NCI-H446 (cell line): ENCODE measurements around the gene HILPDA.
"Not testable (repeated sequence)": the region's sequence is repeated elsewhere in the genome, so short reads cannot be mapped to it uniquely, and the experiment has no call there.

ENCODE experiments used
- DNase-seq, 2 experiments: peaks; one replicate each; lab custom pipeline; 2025; lab: John Stamatoyannopoulos, UW

Gene HILPDA

DNA sequence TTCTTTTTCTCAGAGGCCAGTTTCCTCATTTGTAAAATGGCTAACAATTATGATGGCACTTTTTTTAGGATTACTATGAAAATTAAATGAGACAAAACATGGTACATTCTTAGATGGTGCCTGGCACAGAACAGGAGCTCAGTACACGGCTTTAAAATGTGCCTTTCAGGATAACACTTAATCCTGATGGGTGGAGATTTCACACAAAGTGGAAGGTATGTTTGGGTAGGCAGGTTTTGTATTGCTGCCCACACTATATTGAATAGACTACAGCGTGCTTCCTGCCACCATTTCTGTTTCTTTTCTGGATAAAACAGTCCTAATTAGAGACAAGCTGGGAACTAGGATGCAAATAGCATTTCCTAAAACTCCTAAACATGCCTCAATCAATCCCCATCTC, 23.9 kb upstream of the HILPDA start:
- DNase-seq = no peak

DNA sequence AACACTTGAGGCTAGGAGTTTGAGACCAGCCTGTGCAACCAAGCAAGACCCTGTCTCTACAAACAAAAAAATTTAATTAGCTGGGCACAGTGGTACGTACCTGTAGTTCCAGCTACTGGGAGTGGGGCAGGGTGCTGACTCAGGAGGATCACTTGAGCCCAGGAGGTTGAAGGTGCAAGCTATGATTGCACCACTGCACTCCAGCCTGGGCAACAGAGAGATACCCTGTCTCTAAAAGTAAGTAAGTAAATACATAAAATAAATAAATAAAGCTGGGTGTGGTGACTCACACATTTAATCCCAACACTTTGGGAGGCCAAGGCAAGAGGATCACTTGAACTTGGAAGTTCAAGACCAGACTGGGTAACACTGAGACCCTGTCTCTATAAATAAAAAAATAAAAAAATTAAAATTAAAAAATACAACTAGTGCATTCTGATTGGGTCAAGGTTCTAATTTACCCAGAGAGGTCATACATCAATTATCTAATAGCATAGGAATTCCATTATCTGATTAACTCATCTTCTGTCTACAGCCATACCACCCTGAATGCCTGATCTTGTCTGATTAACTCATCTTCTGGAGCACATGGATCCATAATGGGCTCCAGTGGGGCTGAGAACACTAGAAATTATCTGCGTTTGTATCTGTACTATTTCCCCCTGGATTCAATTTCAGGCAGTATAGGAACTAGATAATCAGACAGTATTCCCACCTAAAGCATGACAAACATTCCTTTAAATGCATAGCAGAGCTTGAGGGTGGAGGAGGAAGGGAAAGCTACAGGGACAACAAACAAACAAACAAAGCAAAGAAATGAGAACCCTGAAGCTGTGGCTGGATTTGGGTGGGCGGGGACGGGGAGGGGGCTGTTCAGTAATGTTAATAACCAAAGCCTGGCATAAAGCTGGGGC, 21.0 kb upstream of the HILPDA start:
- DNase-seq = no peak

GRCh38 chr7:128435327-128435686, 20.4 kb upstream of the HILPDA start:
- DNase-seq = no peak

GRCh38 chr7:128437426-128438332, 18.0 kb upstream of the HILPDA start:
- no peak for DNase-seq

DNA sequence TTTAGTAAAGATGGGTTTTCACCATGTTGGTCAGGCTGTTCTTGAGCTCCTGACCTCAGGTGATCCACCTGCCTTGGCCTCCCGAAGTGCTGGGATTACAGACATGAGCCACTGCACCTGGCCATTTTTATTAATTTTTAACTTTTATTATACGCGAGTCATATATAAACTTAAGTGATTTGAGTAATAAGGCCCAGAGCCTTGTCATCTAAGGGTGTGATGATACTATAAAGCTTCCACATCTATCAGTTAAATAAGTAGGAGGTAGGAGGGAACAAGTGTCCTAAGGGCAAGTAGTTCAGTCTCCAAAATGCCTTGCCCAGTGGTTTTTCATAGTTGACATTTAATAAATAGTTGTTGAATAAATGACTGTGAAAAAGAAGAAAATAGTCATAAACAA, 13.3 kb upstream of the HILPDA start:
- no peak for DNase-seq

GRCh38 chr7:128443831-128444600, 11.7 kb upstream of the HILPDA start:
- no peak for DNase-seq

GRCh38 chr7:128446306-128446705, 9.4 kb upstream of the HILPDA start:
- DNase-seq = peak in 1 of 2 experiments; percentile 83

DNA sequence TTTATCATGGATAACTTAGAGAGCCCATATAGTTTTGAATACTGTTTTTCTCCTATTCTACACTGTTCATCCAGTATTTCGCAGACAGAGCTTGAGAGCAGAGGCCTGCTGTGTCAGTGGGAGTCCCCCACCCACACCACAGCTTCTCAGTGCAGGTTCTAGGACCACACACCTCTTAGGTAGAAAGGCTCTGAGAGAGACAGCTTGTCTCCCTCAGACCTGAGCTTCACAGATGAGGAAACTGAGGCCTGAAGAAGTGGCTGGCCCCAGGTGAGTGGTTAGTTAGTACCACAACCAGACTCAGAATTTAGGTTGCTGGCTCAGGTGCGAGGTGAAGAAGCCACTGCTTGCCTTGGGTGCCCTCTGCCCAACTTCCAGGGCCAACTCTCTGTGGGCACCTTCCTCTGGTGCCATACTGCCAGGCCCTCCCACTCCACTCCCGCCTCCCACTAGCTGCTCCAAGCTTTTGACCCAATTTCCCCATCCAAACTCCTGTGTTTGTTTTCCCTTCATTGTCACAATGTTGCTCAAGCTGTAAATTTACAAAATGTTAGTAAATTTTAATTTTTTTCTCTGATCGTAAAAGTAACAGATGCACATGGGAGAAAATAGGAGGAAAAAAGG, 7.6 kb upstream of the HILPDA start:
- no peak for DNase-seq

DNA sequence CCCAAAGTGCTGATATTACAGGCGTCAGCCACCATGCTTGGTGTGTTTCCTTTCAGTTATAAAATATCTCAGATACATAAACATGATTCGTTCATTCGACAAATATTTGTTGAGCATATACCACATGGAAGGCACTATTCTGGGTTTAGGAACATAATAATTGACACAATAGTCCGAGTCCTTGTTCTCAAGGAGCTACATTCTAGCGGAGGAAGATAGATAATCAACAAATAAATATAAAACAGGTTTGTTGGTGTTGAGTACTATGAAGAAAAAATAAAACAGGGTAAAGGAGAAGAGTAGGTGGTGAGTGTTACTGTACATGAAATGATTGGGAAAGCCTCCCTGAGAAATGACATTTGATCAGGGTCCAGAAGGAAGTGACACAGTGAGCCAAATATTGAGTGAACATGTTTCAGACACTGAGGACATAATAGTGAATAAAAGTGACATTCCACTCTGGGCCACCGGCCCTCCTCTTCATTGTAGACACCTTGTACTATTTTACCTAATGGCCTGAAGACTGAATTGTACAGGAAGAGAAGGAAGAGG, 6.9 kb upstream of the HILPDA start:
- DNase-seq = no peak

DNA sequence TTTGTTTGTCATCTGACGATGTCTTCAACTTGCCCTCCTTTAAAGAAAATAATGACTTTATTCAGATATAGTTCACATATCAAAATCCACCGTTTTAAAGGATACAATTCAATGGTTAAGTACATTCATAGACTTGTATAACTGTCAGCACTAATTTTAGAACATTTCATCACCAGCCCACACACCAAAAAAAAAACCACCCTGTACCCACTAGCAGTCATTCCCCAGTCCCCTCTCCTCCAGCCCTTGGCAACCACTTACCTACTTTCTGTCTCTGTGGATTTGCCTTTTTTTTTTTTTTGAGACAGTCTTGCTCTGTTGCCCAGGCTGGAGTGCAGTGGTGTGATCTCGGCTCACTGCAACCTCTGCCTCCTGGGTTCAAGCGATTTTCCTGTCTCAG, 5.3 kb upstream of the HILPDA start:
- DNase-seq = no peak

- no peak for DNase-seq
These were observed 4.8 kb upstream of the HILPDA start for GRCh38 chr7:128450913-128451312.

GRCh38 chr7:128452552-128452951, 3.1 kb upstream of the HILPDA start:
- DNase-seq = no peak

DNA sequence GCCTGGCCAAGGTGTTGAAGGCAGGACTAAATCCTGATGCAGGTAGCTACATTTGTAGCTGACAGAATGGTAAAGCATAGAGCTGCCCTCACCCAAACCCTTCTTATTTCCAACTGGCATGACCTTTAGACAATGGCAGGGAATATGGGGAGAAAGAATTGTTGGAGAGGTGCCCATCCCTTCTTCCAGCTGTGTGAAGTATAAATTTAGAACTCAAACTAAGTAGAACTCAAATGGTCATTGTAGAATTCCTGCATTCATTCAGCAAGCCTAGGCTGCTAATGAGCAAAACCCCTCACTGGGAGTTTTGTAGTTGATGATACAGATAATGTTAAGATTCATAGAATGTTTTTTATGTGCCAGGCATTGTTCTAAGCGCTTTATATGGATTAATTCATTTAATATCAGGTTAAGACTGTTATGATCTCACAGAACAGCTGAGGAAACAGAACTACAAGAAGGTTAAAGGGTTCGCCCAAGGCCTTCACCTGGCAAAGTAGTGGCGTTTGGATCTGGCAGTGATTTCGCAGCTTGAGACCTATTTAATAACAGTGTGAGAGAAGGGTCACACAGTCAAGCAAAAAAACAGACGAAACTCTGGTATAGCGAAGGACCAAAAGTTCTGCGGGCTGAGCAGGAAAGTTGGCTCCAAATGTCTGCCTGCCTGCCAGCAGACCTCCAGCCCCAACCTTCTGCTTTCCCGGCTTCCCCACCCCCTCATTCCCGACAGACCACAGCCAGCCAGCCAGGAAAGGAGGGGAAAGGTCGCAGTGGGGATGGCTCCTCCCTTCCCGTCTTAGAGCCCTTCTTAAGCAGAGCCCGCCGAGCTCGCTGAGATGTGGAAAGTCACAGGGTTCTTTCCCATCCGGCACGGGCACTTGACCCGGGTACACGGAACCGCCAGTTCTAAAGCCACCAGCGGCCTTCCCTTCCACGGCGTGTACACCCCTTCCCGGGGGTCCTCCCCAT, 1.6 kb upstream of the HILPDA start:
- peak in 1 of 2 experiments; percentile 67 for DNase-seq

- DNase-seq = no peak
These were observed 703 bp upstream of the HILPDA start for GRCh38 chr7:128454808-128455542.

DNA sequence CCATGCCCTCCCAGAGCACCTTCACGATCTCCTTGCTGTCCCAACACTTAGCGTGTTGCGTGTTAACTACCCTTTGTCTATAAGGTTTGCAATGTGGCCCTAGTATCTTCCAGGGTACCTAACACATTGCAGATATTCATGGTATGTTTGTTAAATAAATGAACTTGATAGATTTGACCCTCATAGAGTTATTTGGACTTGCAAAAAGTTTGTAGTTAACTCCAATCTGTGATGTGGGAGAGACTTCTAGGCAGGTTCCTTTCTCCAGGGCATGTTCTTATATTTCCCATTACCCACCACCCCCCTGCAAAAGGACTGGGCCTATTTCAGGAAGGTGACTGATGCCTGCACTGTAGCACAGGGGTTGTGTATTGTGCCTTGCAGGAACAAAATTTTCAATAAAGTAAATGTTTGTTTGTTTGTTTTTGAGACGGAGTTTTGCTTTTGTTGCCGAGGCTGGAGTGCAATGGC, 612 bp downstream of the HILPDA start:
- no peak for DNase-seq

- DNase-seq = not testable (repeated sequence)
These were observed 1.7 kb downstream of the HILPDA start for GRCh38 chr7:128457385-128457784.

DNA sequence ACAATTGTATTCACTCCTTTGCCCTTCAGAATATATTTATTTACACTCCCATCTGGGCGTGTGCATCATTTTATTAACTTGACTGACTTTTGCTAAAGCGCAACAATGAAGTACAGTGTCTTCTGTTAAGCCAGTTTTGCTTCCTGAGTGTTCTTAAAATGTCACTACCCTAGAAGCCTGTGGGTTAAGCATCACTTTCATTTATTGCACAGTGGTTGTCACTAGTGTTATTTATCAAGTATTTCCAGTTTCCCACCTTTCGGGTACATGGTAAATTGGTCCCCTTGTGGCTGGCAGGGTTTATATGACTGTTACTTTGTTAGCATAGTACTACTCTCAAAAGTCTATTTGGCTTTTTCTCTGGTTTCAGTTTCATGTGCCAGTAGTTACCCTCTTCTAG, 3.3 kb downstream of the HILPDA start:
- DNase-seq = no peak

DNA sequence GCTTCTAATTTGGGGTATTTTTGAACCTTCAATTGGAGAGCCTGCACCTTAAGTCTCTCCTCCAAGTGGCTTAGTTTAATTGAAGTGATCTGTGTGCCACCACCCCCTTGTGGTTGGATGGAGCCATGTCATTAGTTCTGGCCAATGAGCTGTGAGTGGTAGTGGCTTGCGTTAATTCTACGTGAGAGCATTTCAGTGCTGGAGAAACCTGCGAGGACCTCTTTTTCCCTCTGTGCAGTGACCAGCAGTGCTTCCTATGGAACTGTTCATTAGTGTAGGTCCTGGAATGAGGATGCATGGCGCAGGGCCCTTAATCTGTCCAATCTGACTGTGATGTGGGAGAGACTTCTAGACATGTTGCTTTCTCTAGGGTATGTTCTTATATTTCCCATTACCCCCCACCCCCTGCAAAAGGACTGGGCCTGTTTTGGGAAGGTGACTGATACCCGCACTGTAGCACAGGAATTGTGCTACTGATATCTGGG, 3.8 kb downstream of the HILPDA start:
- peak; percentile 43 to 58 for DNase-seq

DNA sequence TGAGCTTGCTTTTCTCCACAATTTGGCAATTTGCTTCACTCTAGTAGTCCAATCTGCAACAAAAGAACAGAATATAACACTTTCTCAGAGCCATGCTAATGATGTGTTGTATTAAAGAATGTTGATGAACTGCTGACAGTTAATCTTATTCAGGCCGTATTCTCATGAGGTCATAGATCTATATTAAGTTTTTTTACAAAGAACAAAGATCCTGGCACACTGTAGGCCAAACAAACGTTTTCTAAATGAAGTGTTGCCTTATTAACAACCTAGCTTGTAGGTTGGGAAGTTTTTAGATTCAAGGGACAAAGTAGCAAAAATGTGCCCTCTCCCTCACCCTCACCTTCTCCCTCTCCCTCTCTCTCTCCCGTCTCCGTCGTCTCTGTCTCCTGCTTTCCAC, 6.8 kb downstream of the HILPDA start:
- DNase-seq = no peak
